HepG2 (cell line): ENCODE data around the gene SYDE1. TPM values are rescaled to one million over a fixed set of nuclear protein-coding genes. Genes with fewer than 3 reads are reported as not detected.
"Not testable (repeated sequence)": the region's sequence is repeated elsewhere in the genome, so short reads cannot be mapped to it uniquely, and the experiment has no call there.

Experiments
- BHLHE40 ChIP-seq: IDR thresholded peaks from 2 replicates; pipeline ENCODE4 v1.6.1; 2011; ENCODE audit warnings: low read length, improper control_type of control experiment
- CBX5 ChIP-seq: sonication (generic); formaldehyde crosslinking; IDR thresholded peaks from 2 replicates; pipeline ENCODE4 v1.4.0; 2020; ENCODE audit warnings: missing genetic modification reagents, borderline replicate concordance
- CCDC6 ChIP-seq: sonication (generic); formaldehyde crosslinking; IDR thresholded peaks from 2 replicates; pipeline ENCODE4 v1.8.1; 2022; ENCODE audit warnings: mild to moderate bottlenecking, missing genetic modification reagents, moderate library complexity
- CEBPG ChIP-seq: IDR thresholded peaks from 2 replicates; pipeline ENCODE4 v1.6.1; 2016
- FOXA1 ChIP-seq, 2 experiments: fragments of 450-650 bp in 1 of 2; sonication (generic) in 1 of 2; formaldehyde crosslinking in 1 of 2; IDR thresholded peaks; 2 replicates each; pipeline versions ENCODE4 v1.4.0 to v1.6.1; 2016 to 2020; ENCODE audit warnings: missing genetic modification reagents in 1 of 2
- FOXA3 ChIP-seq: IDR thresholded peaks from 2 replicates; pipeline ENCODE4 v1.6.1; 2016; ENCODE audit warnings: missing genetic modification reagents, missing compliant biosample characterization
- FOXK1 ChIP-seq: sonication (generic); formaldehyde crosslinking; IDR thresholded peaks from 2 replicates; pipeline ENCODE4 v1.4.0; 2020; ENCODE audit warnings: low read depth, missing genetic modification reagents, borderline replicate concordance
- FOXO1 ChIP-seq: sonication (generic); formaldehyde crosslinking; IDR thresholded peaks from 2 replicates; pipeline ENCODE4 v1.4.0; 2020; ENCODE audit warnings: missing genetic modification reagents
- KLF6 ChIP-seq: IDR thresholded peaks from 2 replicates; pipeline ENCODE4 v1.8.0; 2016; ENCODE audit warnings: missing biosample characterization, missing genetic modification reagents
- MED1 ChIP-seq: sonication (generic); formaldehyde crosslinking; IDR thresholded peaks from 2 replicates; pipeline ENCODE4 v1.4.0; 2020; ENCODE audit warnings: missing genetic modification reagents
- NR2C2 ChIP-seq: sonication (generic); formaldehyde crosslinking; IDR thresholded peaks from 2 replicates; pipeline ENCODE4 v1.4.0; 2020; ENCODE audit warnings: missing genetic modification reagents, mild to moderate bottlenecking, moderate library complexity, borderline replicate concordance
- SALL1 ChIP-seq: sonication (generic); formaldehyde crosslinking; IDR thresholded peaks from 2 replicates; pipeline ENCODE4 v1.8.0; 2022; ENCODE audit warnings: mild to moderate bottlenecking, missing genetic modification reagents
- SOX13 ChIP-seq, 3 experiments: fragments of 450-650 bp in 1 of 3; sonication (generic) in 1 of 3; formaldehyde crosslinking in 1 of 3; IDR thresholded peaks in 2 of 3; conservative IDR thresholded peaks in 1 of 3; 2 replicates each; pipeline versions ENCODE4 v1.5.0 to v1.6.1; 2016 to 2020; ENCODE audit warnings: antibody characterized with exemption in 1 of 3, mild to moderate bottlenecking in 1 of 3, missing compliant biosample characterization in 1 of 3, missing genetic modification reagents in 1 of 3, moderate library complexity in 1 of 3
- SP5 ChIP-seq: IDR thresholded peaks from 2 replicates; pipeline ENCODE4 v1.6.1; 2016; ENCODE audit warnings: low read depth, borderline replicate concordance
- ZBTB42 ChIP-seq: sonication (generic); formaldehyde crosslinking; IDR thresholded peaks from 2 replicates; pipeline ENCODE4 v1.5.0; 2020; ENCODE audit warnings: mild to moderate bottlenecking, missing genetic modification reagents
- ZNF12 ChIP-seq: sonication (generic); formaldehyde crosslinking; IDR thresholded peaks from 2 replicates; pipeline ENCODE4 v1.5.0; 2020; ENCODE audit warnings: missing genetic modification reagents
- ZNF264 ChIP-seq: sonication (generic); formaldehyde crosslinking; IDR thresholded peaks from 2 replicates; pipeline ENCODE4 v1.4.0; 2020; ENCODE audit warnings: missing genetic modification reagents
- ZNF460 ChIP-seq: sonication (generic); formaldehyde crosslinking; IDR thresholded peaks from 2 replicates; pipeline ENCODE4 v1.5.1; 2020; ENCODE audit warnings: missing genetic modification reagents, mild to moderate bottlenecking, borderline replicate concordance
- ZSCAN22 ChIP-seq: sonication (generic); formaldehyde crosslinking; IDR thresholded peaks from 2 replicates; pipeline ENCODE4 v1.4.0; 2020; ENCODE audit warnings: mild to moderate bottlenecking, missing genetic modification reagents
- polyA plus RNA-seq, 8 experiments: library from polyadenylated mRNA; depleted of rRNA in 3 of 8; stranded (reverse) in 7 of 8; unstranded in 1 of 8; fragments of >200 nt; fragmentation: Illumina TruSeq in 4 of 8; extraction: Trizol in 4 of 8; gene quantifications; 2 replicates each; pipeline versions ENCODE4 v1.2.1 to v1.2.3, GENCODE V29; 2011 to 2016; ENCODE audit warnings: low read depth in 4 of 8, missing spikeins in 1 of 8, mixed read lengths in 1 of 8; ENCODE audit not compliant: insufficient read depth in 1 of 8
- total RNA-seq, 5 experiments: library from RNA; depleted of rRNA; stranded (reverse); fragments of >200 nt; fragmentation: Illumina TruSeq; extraction: Trizol; gene quantifications; 2 replicates each; pipeline ENCODE4 v1.2.3, GENCODE V29; 2016; ENCODE audit warnings: low read depth in 1 of 5
- TF ChIP-seq, protein P1 (sequence below): sonication (generic); formaldehyde crosslinking; IDR thresholded peaks from 2 replicates; pipeline ENCODE4 v1.4.0; 2020; ENCODE audit warnings: missing genetic modification reagents
- TF ChIP-seq, protein P2 (sequence below), 2 experiments: fragments of 450-650 bp in 1 of 2; sonication (generic) in 1 of 2; formaldehyde crosslinking; IDR thresholded peaks; 2 replicates each; pipeline versions ENCODE4 v1.5.0 to v1.8.0; 2020 to 2022; ENCODE audit warnings: mild to moderate bottlenecking in 1 of 2, missing genetic modification reagents in 1 of 2
- TF ChIP-seq, protein P3 (sequence below): sonication (generic); formaldehyde crosslinking; IDR thresholded peaks from 2 replicates; pipeline ENCODE4 v1.4.0; 2020; ENCODE audit warnings: missing genetic modification reagents
- TF ChIP-seq, protein P4 (sequence below): sonication (generic); formaldehyde crosslinking; IDR thresholded peaks from 2 replicates; pipeline ENCODE4 v1.5.0; 2020; ENCODE audit warnings: mild to moderate bottlenecking, missing genetic modification reagents

The SYDE1 gene
- total and polyA plus RNA-seq, 2 of the 13 experiments (the other 11 are each of a cell fraction or from before 2014, with no cell fraction given), result 4.3 to 13.6 TPM

DNA sequence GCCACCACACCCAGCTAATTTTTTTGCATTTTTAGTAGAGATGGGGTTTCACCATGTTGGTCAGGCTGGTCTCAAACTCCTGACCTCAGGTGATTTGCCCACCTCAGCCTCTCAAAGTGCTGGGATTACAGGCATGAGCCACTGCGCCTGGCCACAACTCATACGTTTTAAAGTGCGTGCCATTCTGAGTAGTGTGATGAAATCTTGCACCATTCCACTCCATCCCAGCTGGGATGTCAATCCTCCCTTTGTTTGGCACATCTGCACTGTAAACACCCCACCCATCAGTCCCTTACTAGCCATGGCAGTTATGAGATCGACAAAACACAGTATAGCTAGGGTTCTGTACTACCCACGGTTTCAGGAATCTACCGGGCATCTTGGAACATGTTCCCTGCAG is 9.2 kb upstream of the SYDE1 start (continued):
- TF ChIP-seq ZNF12 (CRISPR knock-in tag), result peak; percentile 96
- TF ChIP-seq KLF6 (CRISPR knock-in tag), result peak; percentile 51; the same call in 1 of the 2 replicates
- TF ChIP-seq, protein P1, sequence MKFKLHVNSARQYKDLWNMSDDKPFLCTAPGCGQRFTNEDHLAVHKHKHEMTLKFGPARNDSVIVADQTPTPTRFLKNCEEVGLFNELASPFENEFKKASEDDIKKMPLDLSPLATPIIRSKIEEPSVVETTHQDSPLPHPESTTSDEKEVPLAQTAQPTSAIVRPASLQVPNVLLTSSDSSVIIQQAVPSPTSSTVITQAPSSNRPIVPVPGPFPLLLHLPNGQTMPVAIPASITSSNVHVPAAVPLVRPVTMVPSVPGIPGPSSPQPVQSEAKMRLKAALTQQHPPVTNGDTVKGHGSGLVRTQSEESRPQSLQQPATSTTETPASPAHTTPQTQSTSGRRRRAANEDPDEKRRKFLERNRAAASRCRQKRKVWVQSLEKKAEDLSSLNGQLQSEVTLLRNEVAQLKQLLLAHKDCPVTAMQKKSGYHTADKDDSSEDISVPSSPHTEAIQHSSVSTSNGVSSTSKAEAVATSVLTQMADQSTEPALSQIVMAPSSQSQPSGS (CRISPR knock-in tag), result 0 out of 2 replicates have a peak, but pooled peaks have one; percentile 24
- peak; percentile 88 for TF ChIP-seq FOXA3
- TF ChIP-seq FOXO1 (CRISPR knock-in tag), result peak; percentile 73
- TF ChIP-seq MED1 (CRISPR knock-in tag), result 0 out of 2 replicates have a peak, but pooled peaks have one; percentile 22
- TF ChIP-seq ZSCAN22, result 0 out of 2 replicates have a peak, but pooled peaks have one; percentile 73
- peak; percentile 30; the same call in 1 of the 2 replicates for TF ChIP-seq ZNF460
- 0 out of 2 replicates have a peak, but pooled peaks have one; percentile 17 for TF ChIP-seq SP5 (CRISPR knock-in tag)
- TF ChIP-seq NR2C2 (CRISPR knock-in tag), result peak; percentile 17; the same call in 1 of the 2 replicates
- TF ChIP-seq FOXK1 (CRISPR knock-in tag), result peak; percentile 74; the same call in 1 of the 2 replicates
- TF ChIP-seq, protein P2, sequence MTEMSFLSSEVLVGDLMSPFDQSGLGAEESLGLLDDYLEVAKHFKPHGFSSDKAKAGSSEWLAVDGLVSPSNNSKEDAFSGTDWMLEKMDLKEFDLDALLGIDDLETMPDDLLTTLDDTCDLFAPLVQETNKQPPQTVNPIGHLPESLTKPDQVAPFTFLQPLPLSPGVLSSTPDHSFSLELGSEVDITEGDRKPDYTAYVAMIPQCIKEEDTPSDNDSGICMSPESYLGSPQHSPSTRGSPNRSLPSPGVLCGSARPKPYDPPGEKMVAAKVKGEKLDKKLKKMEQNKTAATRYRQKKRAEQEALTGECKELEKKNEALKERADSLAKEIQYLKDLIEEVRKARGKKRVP (CRISPR knock-in tag; IDR thresholded peaks at IDR 0.05), result peak in 1 of 2 experiments; percentile 99; a peak in 2 of 4 replicates
- peak; percentile 97 for TF ChIP-seq ZBTB42 (CRISPR knock-in tag)
- not testable (repeated sequence) for TF ChIP-seq FOXA1, SOX13 (IDR thresholded peaks at IDR 0.05)
- TF ChIP-seq FOXA1 (CRISPR knock-in tag; IDR thresholded peaks at IDR 0.05), result peak; percentile 84
- peak; percentile 12; the same call in 1 of the 2 replicates for TF ChIP-seq BHLHE40
- peak; percentile 72 for TF ChIP-seq CBX5 (CRISPR knock-in tag)
- TF ChIP-seq SALL1 (CRISPR knock-in tag), result 0 out of 2 replicates have a peak, but pooled peaks have one; percentile 13
- TF ChIP-seq CCDC6 (CRISPR knock-in tag), result peak; percentile 57; the same call in 1 of the 2 replicates
- TF ChIP-seq, protein P3, sequence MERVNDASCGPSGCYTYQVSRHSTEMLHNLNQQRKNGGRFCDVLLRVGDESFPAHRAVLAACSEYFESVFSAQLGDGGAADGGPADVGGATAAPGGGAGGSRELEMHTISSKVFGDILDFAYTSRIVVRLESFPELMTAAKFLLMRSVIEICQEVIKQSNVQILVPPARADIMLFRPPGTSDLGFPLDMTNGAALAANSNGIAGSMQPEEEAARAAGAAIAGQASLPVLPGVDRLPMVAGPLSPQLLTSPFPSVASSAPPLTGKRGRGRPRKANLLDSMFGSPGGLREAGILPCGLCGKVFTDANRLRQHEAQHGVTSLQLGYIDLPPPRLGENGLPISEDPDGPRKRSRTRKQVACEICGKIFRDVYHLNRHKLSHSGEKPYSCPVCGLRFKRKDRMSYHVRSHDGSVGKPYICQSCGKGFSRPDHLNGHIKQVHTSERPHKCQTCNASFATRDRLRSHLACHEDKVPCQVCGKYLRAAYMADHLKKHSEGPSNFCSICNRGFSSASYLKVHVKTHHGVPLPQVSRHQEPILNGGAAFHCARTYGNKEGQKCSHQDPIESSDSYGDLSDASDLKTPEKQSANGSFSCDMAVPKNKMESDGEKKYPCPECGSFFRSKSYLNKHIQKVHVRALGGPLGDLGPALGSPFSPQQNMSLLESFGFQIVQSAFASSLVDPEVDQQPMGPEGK (CRISPR knock-in tag), result peak; percentile 21; the same call in 1 of the 2 replicates
- TF ChIP-seq, protein P4, sequence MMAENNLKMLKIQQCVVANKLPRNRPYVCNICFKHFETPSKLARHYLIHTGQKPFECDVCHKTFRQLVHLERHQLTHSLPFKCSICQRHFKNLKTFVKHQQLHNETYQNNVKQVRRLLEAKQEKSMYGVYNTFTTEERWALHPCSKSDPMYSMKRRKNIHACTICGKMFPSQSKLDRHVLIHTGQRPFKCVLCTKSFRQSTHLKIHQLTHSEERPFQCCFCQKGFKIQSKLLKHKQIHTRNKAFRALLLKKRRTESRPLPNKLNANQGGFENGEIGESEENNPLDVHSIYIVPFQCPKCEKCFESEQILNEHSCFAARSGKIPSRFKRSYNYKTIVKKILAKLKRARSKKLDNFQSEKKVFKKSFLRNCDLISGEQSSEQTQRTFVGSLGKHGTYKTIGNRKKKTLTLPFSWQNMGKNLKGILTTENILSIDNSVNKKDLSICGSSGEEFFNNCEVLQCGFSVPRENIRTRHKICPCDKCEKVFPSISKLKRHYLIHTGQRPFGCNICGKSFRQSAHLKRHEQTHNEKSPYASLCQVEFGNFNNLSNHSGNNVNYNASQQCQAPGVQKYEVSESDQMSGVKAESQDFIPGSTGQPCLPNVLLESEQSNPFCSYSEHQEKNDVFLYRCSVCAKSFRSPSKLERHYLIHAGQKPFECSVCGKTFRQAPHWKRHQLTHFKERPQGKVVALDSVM (CRISPR knock-in tag), result peak; percentile 28; the same call in 1 of the 2 replicates
- TF ChIP-seq ZNF264, result peak; percentile 99
- peak; percentile 96 for TF ChIP-seq CEBPG (CRISPR knock-in tag)
- peak in 1 of 2 experiments; percentile 78; a peak in 2 of 4 replicates for TF ChIP-seq SOX13 (CRISPR knock-in tag; conservative IDR thresholded peaks at IDR 0.05 in 1 of 2, IDR thresholded peaks at IDR 0.05 in 1 of 2)
